ENCODE results near the gene DCTN4.

DNA sequence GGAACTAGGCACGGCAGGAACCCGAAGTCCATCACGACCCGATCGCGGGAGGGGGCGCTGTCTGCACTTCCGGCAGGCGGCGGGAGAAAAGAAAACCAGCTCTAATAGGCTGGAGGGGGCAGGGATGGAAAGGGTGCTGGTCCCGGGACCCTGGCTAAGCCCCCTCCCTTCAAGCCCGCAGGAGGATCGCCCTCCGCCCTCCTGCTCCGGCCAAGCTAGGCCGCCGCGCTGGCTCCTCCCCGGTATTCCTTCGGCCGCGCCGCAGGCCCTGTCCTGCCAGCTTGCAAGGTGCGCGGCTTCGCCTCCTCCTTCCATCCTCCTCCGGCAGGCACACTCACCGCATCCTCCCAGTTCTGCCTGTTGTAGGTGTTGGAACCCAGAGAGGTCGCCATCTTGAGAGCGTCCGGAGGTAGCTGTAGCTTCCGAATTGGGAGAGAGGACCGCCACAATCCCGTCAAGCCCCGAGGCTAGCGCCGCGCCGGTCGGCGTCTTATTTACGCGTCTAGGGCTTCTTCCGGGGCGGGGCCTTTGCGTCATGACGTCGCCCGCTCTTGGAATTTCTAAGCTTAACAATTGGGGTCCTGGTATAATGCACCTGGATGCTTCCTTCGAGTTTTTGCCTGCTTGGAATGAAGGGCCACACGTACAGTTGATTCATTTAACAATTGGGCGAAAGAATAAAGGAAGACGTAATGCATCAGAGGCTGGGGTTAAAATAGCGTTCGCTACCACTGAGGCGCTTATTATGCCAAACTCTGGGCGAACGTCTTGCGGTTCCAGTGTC is 58.0 kb downstream of the DCTN4 start, which contains the start of gene RBM22:
- TF ChIP-seq POLR2AphosphoS5 (IDR thresholded peaks at IDR 0.05; ENCODE audit: borderline replicate concordance, low read depth, low read length) (peak; percentile 96), EZH2 (IDR thresholded peaks at IDR 0.05) (no peak), FOXP2 (optimal IDR thresholded peaks at IDR 0.05; ENCODE audit: control extremely low read depth, extremely low read length, insufficient read depth) (peak; percentile 97)

Data from SK-N-MC (cell line).